Measurements from ENCODE around the gene SYPL1.

DNA sequence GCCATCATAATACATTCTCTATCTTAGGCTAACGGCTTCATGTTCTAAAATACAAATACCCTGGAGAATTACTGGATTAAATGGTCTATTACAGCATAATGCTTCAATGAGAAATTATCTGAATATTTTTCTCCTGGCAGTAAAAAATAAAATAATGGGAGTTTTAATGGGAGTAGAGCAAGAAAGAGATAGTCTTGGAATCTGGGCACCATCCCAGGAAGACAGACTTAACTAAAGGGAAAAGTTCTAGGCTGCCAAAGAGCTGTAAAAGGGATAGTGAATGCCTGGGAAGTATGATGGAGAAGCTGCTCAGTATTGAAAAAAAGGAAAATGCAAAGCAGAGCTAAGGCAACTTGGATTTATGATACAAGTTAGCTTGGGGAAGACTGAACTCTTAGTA lies 12.1 kb upstream of the SYPL1 start:
- TF ChIP-seq POLR2AphosphoS5 (IDR thresholded peaks at IDR 0.05) (no peak), POLR2A (IDR thresholded peaks at IDR 0.05) (no peak)
- TF ChIP-seq, protein P1, sequence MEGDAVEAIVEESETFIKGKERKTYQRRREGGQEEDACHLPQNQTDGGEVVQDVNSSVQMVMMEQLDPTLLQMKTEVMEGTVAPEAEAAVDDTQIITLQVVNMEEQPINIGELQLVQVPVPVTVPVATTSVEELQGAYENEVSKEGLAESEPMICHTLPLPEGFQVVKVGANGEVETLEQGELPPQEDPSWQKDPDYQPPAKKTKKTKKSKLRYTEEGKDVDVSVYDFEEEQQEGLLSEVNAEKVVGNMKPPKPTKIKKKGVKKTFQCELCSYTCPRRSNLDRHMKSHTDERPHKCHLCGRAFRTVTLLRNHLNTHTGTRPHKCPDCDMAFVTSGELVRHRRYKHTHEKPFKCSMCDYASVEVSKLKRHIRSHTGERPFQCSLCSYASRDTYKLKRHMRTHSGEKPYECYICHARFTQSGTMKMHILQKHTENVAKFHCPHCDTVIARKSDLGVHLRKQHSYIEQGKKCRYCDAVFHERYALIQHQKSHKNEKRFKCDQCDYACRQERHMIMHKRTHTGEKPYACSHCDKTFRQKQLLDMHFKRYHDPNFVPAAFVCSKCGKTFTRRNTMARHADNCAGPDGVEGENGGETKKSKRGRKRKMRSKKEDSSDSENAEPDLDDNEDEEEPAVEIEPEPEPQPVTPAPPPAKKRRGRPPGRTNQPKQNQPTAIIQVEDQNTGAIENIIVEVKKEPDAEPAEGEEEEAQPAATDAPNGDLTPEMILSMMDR (IDR thresholded peaks at IDR 0.05), result no peak

Measured in prostate gland (tissue), 2 donors.